HFFc6 (cell line): ENCODE data around the gene CCN2. TPM values are rescaled to one million over a fixed set of nuclear protein-coding genes. Genes with fewer than 3 reads are reported as not detected.
"Not testable (repeated sequence)": the region's sequence is repeated elsewhere in the genome, so short reads cannot be mapped to it uniquely, and the experiment has no call there.

ENCODE experiments used
- DNase-seq: peaks from one replicate; pipeline ENCODE4 v3.0.0-alpha.2; 2018
- H3K27ac Mint-ChIP-seq: 2 replicates; pipeline ENCODE4 v1.8.0; 2020; ENCODE audit warnings: mild to moderate bottlenecking, mixed read lengths
- H3K27me3 Mint-ChIP-seq: 2 replicates; pipeline ENCODE4 v1.8.0; 2021; ENCODE audit warnings: mild to moderate bottlenecking, moderate library complexity, mixed read lengths; ENCODE audit not compliant: insufficient read depth
- H3K36me3 Mint-ChIP-seq: 2 replicates; pipeline ENCODE4 v1.8.0; 2021; ENCODE audit warnings: low read depth, mixed read lengths
- H3K4me1 Mint-ChIP-seq: 2 replicates; pipeline ENCODE4 v1.8.0; 2020; ENCODE audit warnings: low read depth, mixed read lengths
- H3K4me3 Mint-ChIP-seq: 2 replicates; pipeline ENCODE4 v1.8.0; 2020; ENCODE audit warnings: mild to moderate bottlenecking, moderate library complexity, mixed read lengths
- H3K9me3 Mint-ChIP-seq: 2 replicates; pipeline ENCODE4 v1.8.0; 2020; ENCODE audit warnings: mild to moderate bottlenecking, mixed read lengths
- CTCF ChIP-seq: fragments of 200-600 bp; sonication (generic); IDR thresholded peaks from 2 replicates; pipeline ENCODE4 v1.5.0; 2021; ENCODE audit warnings: antibody characterized with exemption, mild to moderate bottlenecking
- total RNA-seq, 6 experiments: library from RNA; stranded (reverse); fragmentation: NEBNext Ultra II Directional; extraction: Animal tissue kit (Norgen Biotek cat#: 25700); gene quantifications; 2 replicates in 1 of 6; 3 replicates in 5 of 6; pipeline ENCODE4 v1.2.3, GENCODE V29; 2021

CCN2 gene
- total RNA-seq, 6 experiments from 2014 or later, result 493 to 923 (median 550) TPM

- peaks cover 45% of the 10 kb centered on the region for H3K4me1 Mint-ChIP-seq
- no peak for TF ChIP-seq CTCF
- no peak overlapping the region for H3K4me3 Mint-ChIP-seq
- H3K27me3 Mint-ChIP-seq, result peaks cover 4% of the 10 kb centered on the region; the same call in 1 of the 2 replicates
- no peaks in the 10 kb centered on the region for H3K36me3 Mint-ChIP-seq
- DNase-seq, result no peak
- H3K27ac Mint-ChIP-seq, result no peak overlapping the region
- H3K9me3 Mint-ChIP-seq, result no peaks in the 10 kb centered on the region; the same call in 1 of the 2 replicates
These were observed 34.3 kb downstream of the CCN2 start for GRCh38 chr6:131916847-131917246.

- H3K36me3 Mint-ChIP-seq, H3K9me3 Mint-ChIP-seq, H3K4me3 Mint-ChIP-seq, H3K27ac Mint-ChIP-seq, DNase-seq, H3K27me3 Mint-ChIP-seq: not testable (repeated sequence)
- H3K4me1 Mint-ChIP-seq, result peaks cover 51% of the 10 kb centered on the region
These were observed 34.9 kb downstream of the CCN2 start for GRCh38 chr6:131916091-131916796.

GRCh38 chr6:131914967-131915751 is 36.0 kb downstream of the CCN2 start:
- Mint-ChIP-seq H3K4me1 (peaks cover 55% of the 10 kb centered on the region), H3K27ac (peak overlapping the region; percentile 50; the same call in 1 of the 2 replicates), H3K36me3 (no peaks in the 10 kb centered on the region), H3K9me3 (no peaks in the 10 kb centered on the region), H3K27me3 (peaks cover 4% of the 10 kb centered on the region; the same call in 1 of the 2 replicates), H3K4me3 (peak overlapping the region; percentile 62; the same call in 1 of the 2 replicates)
- DNase-seq, result peak; percentile 74
- peak; percentile 95 for TF ChIP-seq CTCF

GRCh38 chr6:131914234-131914633 is 36.9 kb downstream of the CCN2 start:
- Mint-ChIP-seq H3K9me3 (no peaks in the 10 kb centered on the region), H3K27me3 (peaks cover 4% of the 10 kb centered on the region; the same call in 1 of the 2 replicates), H3K4me1 (peaks cover 62% of the 10 kb centered on the region), H3K27ac (no peak overlapping the region; the same call in 1 of the 2 replicates), H3K4me3 (no peak overlapping the region), H3K36me3 (no peaks in the 10 kb centered on the region)
- no peak for TF ChIP-seq CTCF
- peak; percentile 39 for DNase-seq

GRCh38 chr6:131911951-131912350 is 39.2 kb downstream of the CCN2 start:
- Mint-ChIP-seq H3K4me3 (no peak overlapping the region), H3K36me3 (no peaks in the 10 kb centered on the region), H3K27ac (no peak overlapping the region), H3K4me1 (peaks cover 56% of the 10 kb centered on the region), H3K27me3 (no peaks in the 10 kb centered on the region), H3K9me3 (no peaks in the 10 kb centered on the region)
- TF ChIP-seq CTCF, result no peak
- peak; percentile 13 for DNase-seq

- no peak overlapping the region for H3K4me3 Mint-ChIP-seq
- peaks cover 46% of the 10 kb centered on the region for H3K4me1 Mint-ChIP-seq
- no peak for DNase-seq
- H3K9me3 Mint-ChIP-seq, result no peaks in the 10 kb centered on the region
- H3K27ac Mint-ChIP-seq, result no peak overlapping the region
- no peaks in the 10 kb centered on the region for H3K36me3 Mint-ChIP-seq
- no peaks in the 10 kb centered on the region for H3K27me3 Mint-ChIP-seq
- no peak for TF ChIP-seq CTCF
These were observed 40.2 kb downstream of the CCN2 start for GRCh38 chr6:131910956-131911355.
